Effector memory CD4-positive, alpha-beta T cell (primary cell): Measurements from ENCODE around the gene HTR3C.
"Not testable (repeated sequence)": the region's sequence is repeated elsewhere in the genome, so short reads cannot be mapped to it uniquely, and the experiment has no call there.

Experiments
- DNase-seq, 3 donors: peaks; one replicate each; pipeline ENCODE4 v3.0.0-alpha.2; 2020
- H3K27ac ChIP-seq: 2 replicates; pipeline ENCODE4 v1.7.0; 2013; ENCODE audit warnings: mild to moderate bottlenecking, low read length, moderate library complexity; ENCODE audit not compliant: insufficient read depth, poor library complexity, severe bottlenecking
- H3K27me3 ChIP-seq: replicated peaks from 2 replicates; pipeline ENCODE4 v1.7.0; 2013; ENCODE audit warnings: mild to moderate bottlenecking, low read length; ENCODE audit not compliant: insufficient read depth, control insufficient read depth, poor library complexity, severe bottlenecking
- H3K36me3 ChIP-seq: 2 replicates; pipeline ENCODE4 v1.7.0; 2013; ENCODE audit warnings: mild to moderate bottlenecking, low read length, moderate library complexity; ENCODE audit not compliant: control insufficient read depth, insufficient read depth
- H3K4me1 ChIP-seq: 2 replicates; pipeline ENCODE4 v1.7.0; 2013; ENCODE audit warnings: low read length, mild to moderate bottlenecking; ENCODE audit not compliant: control insufficient read depth, insufficient read depth, poor library complexity, severe bottlenecking
- H3K4me3 ChIP-seq: 2 replicates; pipeline ENCODE4 v1.7.0; 2013; ENCODE audit warnings: low read length, low read depth, mild to moderate bottlenecking; ENCODE audit not compliant: insufficient read depth, poor library complexity, severe bottlenecking
- H3K9me3 ChIP-seq: 2 replicates; pipeline ENCODE4 v1.7.0; 2013; ENCODE audit warnings: mild to moderate bottlenecking, low read length, moderate library complexity; ENCODE audit not compliant: control insufficient read depth
- total RNA-seq, 3 donors: gene quantifications; one replicate each; lab custom pipeline; 2026; lab: John Stamatoyannopoulos, UW

The HTR3C gene, protein sequence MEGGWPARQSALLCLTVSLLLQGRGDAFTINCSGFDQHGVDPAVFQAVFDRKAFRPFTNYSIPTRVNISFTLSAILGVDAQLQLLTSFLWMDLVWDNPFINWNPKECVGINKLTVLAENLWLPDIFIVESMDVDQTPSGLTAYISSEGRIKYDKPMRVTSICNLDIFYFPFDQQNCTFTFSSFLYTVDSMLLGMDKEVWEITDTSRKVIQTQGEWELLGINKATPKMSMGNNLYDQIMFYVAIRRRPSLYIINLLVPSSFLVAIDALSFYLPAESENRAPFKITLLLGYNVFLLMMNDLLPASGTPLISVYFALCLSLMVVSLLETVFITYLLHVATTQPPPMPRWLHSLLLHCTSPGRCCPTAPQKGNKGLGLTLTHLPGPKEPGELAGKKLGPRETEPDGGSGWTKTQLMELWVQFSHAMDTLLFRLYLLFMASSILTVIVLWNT
- total RNA-seq = 0 reads per million in 3 donors

DNA sequence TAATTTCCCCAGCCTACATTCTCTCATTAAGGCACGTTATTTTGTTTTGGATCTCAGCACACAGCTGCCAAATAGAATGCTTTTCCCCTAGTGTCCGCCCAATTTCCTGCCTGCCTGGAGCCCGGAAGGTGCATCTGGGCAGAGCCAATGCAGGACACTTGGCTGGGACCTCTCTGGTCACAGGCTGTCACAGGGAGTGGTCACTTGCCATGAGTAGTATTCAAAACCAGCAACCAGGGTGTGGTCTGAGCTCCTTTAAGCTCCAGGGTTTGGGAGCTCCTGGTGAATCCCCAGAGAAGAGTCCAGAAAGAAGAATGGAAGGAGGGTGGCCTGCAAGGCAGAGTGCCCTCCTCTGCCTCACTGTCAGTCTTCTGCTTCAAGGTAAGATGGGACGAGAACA lies at the start of gene HTR3C:
Gene HTR3C (plus strand): TSS at position 281 of the 400 bp plus-strand sequence. CDS start 34 bp downstream, at position 315.
- DNase-seq = no peak
- no peaks in the 10 kb centered on the region for H3K27me3 ChIP-seq
- H3K27ac ChIP-seq = no peak within 1 kb of the TSS
- H3K4me1 ChIP-seq = no peaks in the 10 kb centered on the region
- no peak within 1 kb of the TSS for H3K4me3 ChIP-seq
- no peaks in the 10 kb centered on the region for H3K36me3 ChIP-seq
- no peaks in the 10 kb centered on the region for H3K9me3 ChIP-seq

DNA sequence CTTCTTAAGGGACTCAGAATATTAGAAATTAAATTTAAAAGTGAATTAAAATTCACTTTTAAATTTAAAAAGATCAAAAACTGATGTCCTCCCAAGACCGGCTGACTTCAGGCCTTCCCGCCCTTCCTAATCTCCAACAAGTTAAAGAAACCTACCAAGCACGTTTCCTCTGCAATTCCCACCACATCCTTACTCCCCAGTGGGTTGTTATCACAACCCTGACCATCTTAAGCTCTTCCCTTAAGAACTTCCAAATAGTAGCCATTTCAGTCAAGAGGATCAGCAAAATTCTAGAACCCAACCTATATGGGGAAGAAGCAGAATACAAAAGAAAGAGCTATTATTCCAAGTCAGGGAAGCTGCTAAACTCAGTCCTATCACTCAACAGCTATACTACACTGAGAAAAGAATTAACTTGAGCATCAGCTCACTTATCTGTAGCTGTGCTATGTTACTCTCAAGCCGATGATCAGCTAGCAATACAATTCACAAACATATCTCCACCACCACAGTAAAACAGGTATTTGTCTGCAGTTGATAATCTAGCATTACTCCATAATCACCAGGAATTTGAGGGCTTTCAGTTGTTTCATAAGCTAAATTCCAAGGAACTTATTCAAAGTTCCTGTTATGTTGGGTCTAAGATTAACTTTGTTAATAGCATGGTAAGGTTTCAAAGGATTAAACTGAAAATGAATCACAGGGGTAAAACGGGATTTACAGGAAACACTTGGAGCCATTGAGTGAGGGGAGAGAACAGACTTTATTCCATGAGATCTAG lies 49.5 kb upstream of the HTR3C start:
- H3K4me3 ChIP-seq = no peak overlapping the region
- no peaks in the 10 kb centered on the region for H3K9me3 ChIP-seq
- no peaks in the 10 kb centered on the region for H3K36me3 ChIP-seq
- H3K4me1 ChIP-seq = no peaks in the 10 kb centered on the region
- H3K27me3 ChIP-seq = no peaks in the 10 kb centered on the region
- no peak for DNase-seq
- H3K27ac ChIP-seq = no peak overlapping the region

DNA sequence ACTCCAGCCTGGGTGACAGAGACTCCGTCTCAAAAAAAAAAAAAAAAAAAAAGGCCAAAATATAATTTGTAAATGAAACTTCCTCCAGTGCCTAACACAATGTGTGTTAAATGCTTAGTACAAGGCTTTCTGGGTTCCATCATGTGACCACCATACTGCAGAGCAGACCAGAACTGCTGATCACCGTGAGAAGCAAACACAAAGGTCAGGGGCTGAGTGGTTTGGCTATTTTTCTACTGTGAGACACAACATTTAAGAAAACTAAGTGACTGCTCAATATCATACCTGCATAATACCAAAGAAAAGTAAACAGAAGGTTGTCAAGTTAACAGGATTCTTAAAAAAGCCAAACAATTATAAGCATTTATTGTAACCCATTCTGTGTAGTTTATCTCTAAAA lies 48.4 kb upstream of the HTR3C start:
- Histone ChIP-seq H3K27ac (no peak overlapping the region), H3K4me1 (no peaks in the 10 kb centered on the region), H3K9me3 (no peaks in the 10 kb centered on the region), H3K36me3 (no peaks in the 10 kb centered on the region), H3K4me3 (no peak overlapping the region), H3K27me3 (no peaks in the 10 kb centered on the region)
- no peak for DNase-seq

DNA sequence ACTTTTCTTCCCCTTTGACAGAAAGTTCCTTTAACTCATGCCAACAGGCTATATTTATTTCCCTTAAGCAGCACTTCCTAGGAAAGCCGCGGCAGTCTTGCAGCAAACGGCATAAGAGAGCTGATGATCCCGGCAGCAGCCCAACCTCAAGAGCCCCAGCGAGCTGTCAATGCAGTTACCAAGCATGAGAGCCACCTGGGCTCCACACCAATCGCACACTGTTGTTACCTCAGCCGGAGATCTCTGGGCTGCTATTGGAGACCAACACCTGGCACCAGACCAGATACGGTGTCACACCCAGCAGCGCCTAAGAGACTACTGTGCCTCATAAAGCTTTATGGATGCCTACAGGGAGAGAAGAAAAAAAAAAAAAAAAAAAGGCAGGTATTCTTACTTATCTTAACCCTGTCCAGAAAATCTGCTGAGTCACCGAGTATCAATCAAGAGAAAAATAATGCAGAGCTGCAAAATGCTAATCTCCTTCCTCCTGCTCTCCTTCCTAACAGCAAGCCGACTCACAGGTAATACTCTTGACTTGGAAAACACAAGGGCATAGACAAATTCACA lies 46.8 kb upstream of the HTR3C start:
- no peak overlapping the region for H3K27ac ChIP-seq
- no peaks in the 10 kb centered on the region for H3K27me3 ChIP-seq
- no peaks in the 10 kb centered on the region for H3K9me3 ChIP-seq
- H3K4me3 ChIP-seq = no peak overlapping the region
- no peaks in the 10 kb centered on the region for H3K4me1 ChIP-seq
- DNase-seq = peak in 1 of 3 donors; percentile 2
- peaks cover under 1% of the 10 kb centered on the region for H3K36me3 ChIP-seq

DNA sequence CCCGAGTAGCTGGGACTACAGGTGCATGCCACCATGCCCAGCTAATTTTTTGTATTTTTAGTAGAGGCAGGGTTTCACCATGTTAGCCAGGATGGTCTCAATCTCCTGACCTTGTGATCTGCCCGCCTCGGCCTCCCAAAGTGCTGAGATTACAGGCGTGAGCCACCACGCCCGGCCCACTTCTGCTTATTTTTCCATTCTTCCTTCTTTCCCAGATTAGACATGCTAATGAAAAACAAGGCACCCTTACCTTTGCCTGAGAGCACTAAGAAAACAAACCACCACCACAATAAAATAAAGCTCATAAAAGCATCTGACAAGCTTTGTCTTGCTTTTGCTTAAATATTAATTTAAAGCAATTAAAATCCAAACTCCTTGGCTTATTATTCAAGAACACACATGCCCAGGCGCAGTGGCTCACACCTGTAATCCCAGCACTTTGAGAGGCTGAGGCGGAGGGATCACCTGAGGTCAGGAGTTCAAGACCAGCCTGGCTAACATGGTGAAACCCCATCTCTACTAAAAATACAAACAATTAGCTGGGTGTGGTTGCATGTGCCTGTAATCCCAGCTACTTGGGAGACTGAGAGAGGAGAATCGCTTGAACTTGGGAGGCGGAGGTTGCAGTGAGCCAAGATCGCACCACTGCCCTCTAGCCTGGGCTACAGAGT lies 45.6 kb upstream of the HTR3C start:
- not testable (repeated sequence) for H3K36me3 ChIP-seq, H3K27me3 ChIP-seq, H3K4me3 ChIP-seq, H3K27ac ChIP-seq, H3K4me1 ChIP-seq, DNase-seq, H3K9me3 ChIP-seq

DNA sequence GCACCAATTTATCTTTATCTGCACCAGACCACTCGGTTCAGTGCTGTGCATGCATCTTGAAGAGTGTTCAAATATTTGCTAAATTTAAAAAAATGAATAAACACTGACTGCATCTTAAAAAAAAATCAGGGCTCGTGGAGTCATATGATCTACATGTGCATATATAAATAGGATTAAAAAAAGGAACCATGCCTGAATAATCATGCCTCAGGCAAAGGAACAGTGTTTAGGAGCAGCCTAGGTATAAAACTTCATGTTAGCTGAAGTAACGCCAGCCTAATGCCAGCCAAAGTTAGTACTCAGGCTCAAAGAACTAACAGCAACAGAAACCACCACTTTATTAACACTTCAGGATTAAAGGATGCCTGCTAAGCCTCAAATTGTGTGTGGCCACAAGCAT lies 44.7 kb upstream of the HTR3C start:
- H3K27ac ChIP-seq = no peak overlapping the region
- H3K36me3 ChIP-seq = peaks cover 5% of the 10 kb centered on the region
- H3K27me3 ChIP-seq = no peaks in the 10 kb centered on the region
- H3K4me1 ChIP-seq = no peaks in the 10 kb centered on the region
- DNase-seq = no peak
- no peak overlapping the region for H3K4me3 ChIP-seq
- H3K9me3 ChIP-seq = no peaks in the 10 kb centered on the region

DNA sequence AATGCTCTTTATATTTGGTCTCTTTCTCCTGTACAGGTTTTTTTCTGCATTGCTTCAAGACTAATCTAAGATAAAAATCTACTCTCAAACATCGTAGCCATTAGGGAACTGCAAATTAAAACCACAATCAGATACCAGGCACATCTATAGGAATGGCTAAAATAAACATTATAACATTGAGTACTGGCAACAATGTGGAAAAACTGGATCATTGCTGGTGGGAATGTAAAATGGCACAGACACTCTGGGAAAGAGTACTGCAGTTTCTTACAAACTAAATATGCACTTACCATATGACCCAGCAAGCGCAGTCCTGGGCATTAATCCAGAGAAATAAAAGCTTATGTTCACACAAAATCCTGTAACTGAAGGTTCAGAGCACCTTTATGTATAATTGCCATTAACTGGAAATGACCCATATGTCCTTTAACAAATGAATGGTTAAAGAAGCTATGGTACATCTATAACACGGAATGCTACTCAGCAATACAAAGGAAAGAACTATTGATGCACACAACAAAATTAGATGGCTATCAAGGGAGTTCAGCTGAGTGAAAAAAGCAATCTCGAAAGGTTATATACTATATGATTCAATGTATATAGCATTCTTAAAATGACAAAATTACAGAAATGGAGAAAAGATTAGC lies 41.5 kb upstream of the HTR3C start:
- no peaks in the 10 kb centered on the region for H3K4me1 ChIP-seq
- H3K27me3 ChIP-seq = no peaks in the 10 kb centered on the region
- peaks cover 8% of the 10 kb centered on the region for H3K36me3 ChIP-seq
- no peaks in the 10 kb centered on the region for H3K9me3 ChIP-seq
- no peak for DNase-seq
- no peak overlapping the region for H3K27ac ChIP-seq
- H3K4me3 ChIP-seq = no peak overlapping the region

DNA sequence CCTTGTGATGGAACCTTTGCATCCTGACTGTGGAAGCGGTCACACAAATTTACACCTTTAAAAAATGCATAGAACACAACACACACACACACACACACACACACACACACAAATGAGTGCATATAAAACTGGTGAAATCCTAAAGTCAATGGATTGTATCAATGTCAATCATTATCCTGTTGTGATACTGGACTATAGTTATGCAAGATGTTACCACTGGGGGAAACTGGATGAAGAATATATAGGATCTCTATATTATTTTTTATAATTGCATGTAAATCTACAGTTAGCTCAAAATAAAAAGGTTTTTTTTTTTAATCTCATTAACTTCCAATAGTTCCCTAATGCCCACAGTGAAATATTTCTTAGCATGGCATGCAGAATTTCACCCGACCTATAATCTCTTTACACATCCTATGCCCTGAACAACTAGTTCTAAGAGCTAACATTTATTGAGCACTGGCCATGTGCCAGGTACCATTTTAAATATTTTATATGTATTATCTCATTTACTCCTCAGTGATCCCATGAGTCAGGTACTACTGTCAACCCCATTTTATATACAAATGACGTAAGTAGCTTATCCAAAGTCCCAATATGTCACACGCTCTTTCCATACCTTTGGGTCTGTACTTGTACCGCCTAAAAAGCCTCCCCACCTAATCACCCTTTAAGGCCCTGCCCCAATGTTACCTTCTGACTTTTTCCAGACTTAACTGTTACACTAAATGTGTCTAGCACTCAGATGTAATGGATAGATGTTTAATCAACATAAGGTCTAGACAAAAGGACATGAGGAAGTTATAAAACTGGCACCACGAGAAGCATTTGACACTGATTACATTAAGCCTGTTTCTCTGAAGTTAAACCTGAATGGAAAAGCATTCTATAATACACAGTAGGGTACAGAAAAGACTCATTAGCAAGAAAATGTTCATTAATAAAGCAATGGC lies 40.6 kb upstream of the HTR3C start:
- no peak for DNase-seq
- Histone ChIP-seq H3K27me3 (no peaks in the 10 kb centered on the region), H3K4me3 (no peak overlapping the region), H3K36me3 (peaks cover 8% of the 10 kb centered on the region), H3K4me1 (peaks cover 5% of the 10 kb centered on the region), H3K27ac (no peak overlapping the region), H3K9me3 (no peaks in the 10 kb centered on the region)
